HepG2 (cell line): ENCODE measurements around the gene FBXO24. TPM values are rescaled to one million over a fixed set of nuclear protein-coding genes. Genes with fewer than 3 reads are reported as not detected.

Source experiments
- ATAC-seq: fragments of 200-7000 bp; cut with Tn5 transposase; 3 replicates; pipeline ENCODE4 v1.9.1; 2020; ENCODE audit warnings: mild to moderate bottlenecking, moderate library complexity
- BruUV-seq: library from RNA; stranded (reverse); fragments of 400-500 nt; replicated peaks from 2 replicates; lab custom pipeline; 2021; lab: Mats Ljungman, UMichigan
- CTCF ChIA-PET: fragments of 300-600 bp; formaldehyde crosslinking; extraction: SDS; loops from one replicate; lab custom pipeline; 2021; ENCODE audit warnings: low total read pairs, inconsistent platforms, low intra/inter-chr PET ratio; lab: Yijun Ruan, JAX
- POLR2A ChIA-PET: fragments of 350-600 bp; sonication (Branson Sonifier 250); formaldehyde crosslinking; loops from one replicate; lab custom pipeline; 2020; ENCODE audit warnings: antibody characterized with exemption, inconsistent platforms; lab: Yijun Ruan, JAX
- DNase-seq: peaks from one replicate; pipeline ENCODE4 v3.0.0-alpha.2; 2015; ENCODE audit warnings: low spot score
- FAIRE-seq: peaks from 3 replicates; lab custom pipeline; 2011; peaks lifted over from hg19 to GRCh38; lab: Jason Lieb, UNC
- H2AFZ ChIP-seq: one replicate; pipeline ENCODE4 v1.6.1; 2011; ENCODE audit warnings: low read length, inconsistent platforms
- H3K27ac ChIP-seq: fragments of 300-600 bp; 3 replicates; pipeline ENCODE4 v1.8.0; 2011; ENCODE audit warnings: mixed run types, mild to moderate bottlenecking, mixed read lengths, low read length, inconsistent platforms; ENCODE audit not compliant: insufficient read depth; ENCODE audit errors: extremely low read length
- H3K27me3 ChIP-seq, 2 experiments: fragments of 200-600 bp in 1 of 2; 2 replicates in 1 of 2; 3 replicates in 1 of 2; pipeline versions ENCODE4 v1.6.0 to v1.8.0; 2011; ENCODE audit warnings: low read length in 2 of 2, mild to moderate bottlenecking in 2 of 2, moderate library complexity in 2 of 2, inconsistent platforms in 1 of 2; ENCODE audit not compliant: insufficient read depth in 2 of 2, control insufficient read depth in 1 of 2
- H3K36me3 ChIP-seq, 2 experiments: fragments of 200-600 bp in 1 of 2; replicated peaks in 1 of 2; 2 replicates in 1 of 2; 3 replicates in 1 of 2; pipeline versions ENCODE4 v1.5.1 to v1.8.0; 2011; ENCODE audit warnings: low read length in 2 of 2, inconsistent platforms in 1 of 2; ENCODE audit not compliant: insufficient read depth in 2 of 2, control insufficient read depth in 1 of 2
- H3K4me1 ChIP-seq: 2 replicates; pipeline ENCODE4 v1.5.1; 2012; ENCODE audit warnings: low read length, inconsistent platforms; ENCODE audit not compliant: insufficient read depth
- H3K4me2 ChIP-seq: 2 replicates; pipeline ENCODE4 v1.6.0; 2011; ENCODE audit warnings: low read depth, low read length, inconsistent platforms
- H3K4me3 ChIP-seq, 3 experiments: fragments of 200-600 bp in 1 of 3; sonication (generic), shearing (Covaris generic) in 1 of 3; replicated peaks in 1 of 3; 2 replicates each; pipeline ENCODE4 v1.5.1; 2011 to 2016; ENCODE audit warnings: low read length in 3 of 3, inconsistent platforms in 2 of 3, low read depth in 2 of 3, mild to moderate bottlenecking in 2 of 3, control low read depth in 1 of 3, mixed read lengths in 1 of 3; ENCODE audit not compliant: insufficient read depth in 1 of 3
- H3K79me2 ChIP-seq: one replicate; pipeline ENCODE4 v1.6.1; 2011; ENCODE audit warnings: low read length, inconsistent platforms; ENCODE audit not compliant: insufficient read depth
- H3K9ac ChIP-seq: 2 replicates; pipeline ENCODE4 v1.6.0; 2011; ENCODE audit warnings: mild to moderate bottlenecking, low read depth, low read length, inconsistent platforms; ENCODE audit not compliant: insufficient read depth
- H3K9me3 ChIP-seq: 2 replicates; pipeline ENCODE4 v1.5.1; 2012; ENCODE audit warnings: mild to moderate bottlenecking, low read length
- H4K20me1 ChIP-seq: 2 replicates; pipeline ENCODE4 v1.6.0; 2011; ENCODE audit warnings: inconsistent platforms, mild to moderate bottlenecking, low read length, moderate library complexity; ENCODE audit not compliant: insufficient read depth
- ERF ChIP-seq: IDR thresholded peaks from 2 replicates; pipeline ENCODE4 v1.6.1; 2018; ENCODE audit warnings: missing biosample characterization, missing genetic modification reagents
- IRF1 ChIP-seq: sonication (generic); formaldehyde crosslinking; IDR thresholded peaks from 2 replicates; pipeline ENCODE4 v1.4.0; 2020; ENCODE audit warnings: low read depth, mild to moderate bottlenecking, missing genetic modification reagents
- MBD4 ChIP-seq: IDR thresholded peaks from 2 replicates; pipeline ENCODE4 v1.6.1; 2012; ENCODE audit warnings: low read length, inconsistent platforms, borderline replicate concordance
- SIN3B ChIP-seq: fragments of 150-350 bp; IDR thresholded peaks from 2 replicates; pipeline ENCODE4 v1.6.1; 2014; ENCODE audit warnings: low read length
- SP5 ChIP-seq: IDR thresholded peaks from 2 replicates; pipeline ENCODE4 v1.6.1; 2016; ENCODE audit warnings: low read depth, borderline replicate concordance
- ZIK1 ChIP-seq: sonication (generic); formaldehyde crosslinking; IDR thresholded peaks from 2 replicates; pipeline ENCODE4 v1.5.0; 2020; ENCODE audit warnings: mild to moderate bottlenecking, low read depth, missing genetic modification reagents, borderline replicate concordance
- ZMAT3 ChIP-seq: sonication (generic); formaldehyde crosslinking; conservative IDR thresholded peaks from 2 replicates; pipeline ENCODE4 v1.7.0; 2021; ENCODE audit warnings: missing genetic modification reagents
- ZNF253 ChIP-seq: sonication (generic); formaldehyde crosslinking; IDR thresholded peaks from 2 replicates; pipeline ENCODE4 v1.8.0; 2022; ENCODE audit warnings: mild to moderate bottlenecking, missing genetic modification reagents, borderline replicate concordance
- ZNF34 ChIP-seq: sonication (generic); formaldehyde crosslinking; IDR thresholded peaks from 2 replicates; pipeline ENCODE4 v1.4.0; 2020; ENCODE audit warnings: mild to moderate bottlenecking, missing genetic modification reagents, borderline replicate concordance
- ZNF775 ChIP-seq: sonication (generic); formaldehyde crosslinking; IDR thresholded peaks from 2 replicates; pipeline ENCODE4 v1.4.0; 2020; ENCODE audit warnings: missing genetic modification reagents, mild to moderate bottlenecking, moderate library complexity, borderline replicate concordance
- WGBS: methylation state at CpG from one replicate; pipeline ENCODE4 v1.1.6; 2017; ENCODE audit warnings: low lambda C conversion rate; 5-methylcytosine and 5-hydroxymethylcytosine counted together
- in situ Hi-C: cut with HindIII; loops from 2 replicates; pipeline ENCODE4 v1.10.0; 2017; ENCODE audit warnings: low pct_unique_long_range_greater_than_20kb; ENCODE audit not compliant: extremely low pct_ligation_motif_present
- intact Hi-C: fragments of 100-400 bp; cut with micrococcal nuclease; formaldehyde crosslinking; loops from one replicate; pipeline ENCODE4 v1.10.0; 2022; ENCODE audit not compliant: unreplicated experiment
- polyA plus RNA-seq, 8 experiments: library from polyadenylated mRNA; depleted of rRNA in 3 of 8; stranded (reverse) in 7 of 8; unstranded in 1 of 8; fragments of >200 nt; fragmentation: Illumina TruSeq in 4 of 8; extraction: Trizol in 4 of 8; gene quantifications; 2 replicates each; pipeline versions ENCODE4 v1.2.1 to v1.2.3, GENCODE V29; 2011 to 2016; ENCODE audit warnings: low read depth in 4 of 8, missing spikeins in 1 of 8, mixed read lengths in 1 of 8; ENCODE audit not compliant: insufficient read depth in 1 of 8
- total RNA-seq, 5 experiments: library from RNA; depleted of rRNA; stranded (reverse); fragments of >200 nt; fragmentation: Illumina TruSeq; extraction: Trizol; gene quantifications; 2 replicates each; pipeline ENCODE4 v1.2.3, GENCODE V29; 2016; ENCODE audit warnings: low read depth in 1 of 5

The FBXO24 gene
- total and polyA plus RNA-seq, 2 of the 13 experiments (the other 11 are each of a cell fraction or from before 2014, with no cell fraction given): 0.20 to 0.55 TPM

- no peak overlapping the region for H3K27ac ChIP-seq
- H3K27me3 ChIP-seq: no peaks in the 10 kb centered on the region
- no peak overlapping the region for H2AFZ ChIP-seq
- H3K9ac ChIP-seq: no peak overlapping the region
- H4K20me1 ChIP-seq: peaks cover 6% of the 10 kb centered on the region; the same call in 1 of the 2 replicates
- ATAC-seq (no peak), FAIRE-seq (no peak), DNase-seq (no peak)
- H3K4me1 ChIP-seq: no peaks in the 10 kb centered on the region
- in situ Hi-C loops (no loop called here), intact Hi-C loops (no loop called here)
- ChIA-PET CTCF (interaction anchor here (1.5 kb wide), 1 partner anchor 61 kb away, joined by 8 read pairs; no protein-coding TSS in a partner anchor), POLR2A (interaction anchor here (1.9 kb wide), 1 partner anchor 44 kb away, joined by 6 read pairs; the partner anchor contains the start of genes FBXO24 and LRCH4)
- over 99% methylated on average over 4 of the region's 4 CpGs for WGBS
- H3K9me3 ChIP-seq: no peaks in the 10 kb centered on the region
- peaks cover 2% of the 10 kb centered on the region for H3K79me2 ChIP-seq
- peaks cover 4 to 35% of the 10 kb centered on the region in 2 experiments; a peak in 4 of 5 replicates for H3K36me3 ChIP-seq
- H3K4me3 ChIP-seq: no peak overlapping the region
- BruUV-seq: no TSS peak
- TF ChIP-seq ZNF253 (CRISPR knock-in tag) (no peak), ERF (CRISPR knock-in tag) (no peak), ZMAT3 (CRISPR knock-in tag) (no peak), IRF1 (no peak), MBD4 (no peak), ZNF775 (CRISPR knock-in tag) (no peak), ZIK1 (CRISPR knock-in tag) (no peak), SP5 (no peak), SIN3B (no peak), ZNF34 (CRISPR knock-in tag) (no peak)
- no peak overlapping the region for H3K4me2 ChIP-seq
Measured at GRCh38 chr7:100630066-100630465, 43.9 kb downstream of the FBXO24 start.
